HG02943 (cell line): ENCODE measurements around the gene CAGE1.
"Not testable (repeated sequence)": the region's sequence is repeated elsewhere in the genome, so short reads cannot be mapped to it uniquely, and the experiment has no call there.

Source experiments
- ATAC-seq: cut with Tn5 transposase; IDR thresholded peaks from one replicate; pipeline ENCODE4 v1.9.1; 2021; ENCODE audit warnings: mild to moderate bottlenecking, low read depth, moderate library complexity; ENCODE audit not compliant: unreplicated experiment

CAGE1 gene

GRCh38 chr6:7411328-7411727 lies 21.8 kb upstream of the CAGE1 start:
- ATAC-seq, result no peak

- no peak for ATAC-seq
Measured at GRCh38 chr6:7410851-7411250, 21.3 kb upstream of the CAGE1 start.

- ATAC-seq, result no peak
Measured at GRCh38 chr6:7409740-7410139, 20.2 kb upstream of the CAGE1 start.

- ATAC-seq, result no peak
Measured at GRCh38 chr6:7406743-7407142, 17.2 kb upstream of the CAGE1 start.

GRCh38 chr6:7404546-7404945 lies 15.0 kb upstream of the CAGE1 start:
- ATAC-seq, result no peak

- ATAC-seq, result no peak
Measured at GRCh38 chr6:7402716-7403115, 13.2 kb upstream of the CAGE1 start.

GRCh38 chr6:7401075-7401474 lies 11.5 kb upstream of the CAGE1 start:
- no peak for ATAC-seq

- no peak for ATAC-seq
Measured at GRCh38 chr6:7392402-7392801, 2.9 kb upstream of the CAGE1 start.

- ATAC-seq, result no peak
Measured at GRCh38 chr6:7391151-7391550, 1.6 kb upstream of the CAGE1 start.

- ATAC-seq, result peak; percentile 3
Measured at GRCh38 chr6:7390226-7390878, 810 bp upstream of the CAGE1 start.

- no peak for ATAC-seq
Measured at GRCh38 chr6:7389162-7389450, 436 bp downstream of the CAGE1 start.

GRCh38 chr6:7381092-7381491 lies 8.4 kb downstream of the CAGE1 start:
- no peak for ATAC-seq

GRCh38 chr6:7378740-7379139 lies 10.8 kb downstream of the CAGE1 start:
- no peak for ATAC-seq

GRCh38 chr6:7377961-7378360 lies 11.6 kb downstream of the CAGE1 start:
- ATAC-seq, result no peak

- no peak for ATAC-seq
Measured at GRCh38 chr6:7373739-7374138, 15.8 kb downstream of the CAGE1 start.

GRCh38 chr6:7367408-7367807 lies 22.1 kb downstream of the CAGE1 start:
- no peak for ATAC-seq

GRCh38 chr6:7351916-7352315 lies 37.6 kb downstream of the CAGE1 start:
- not testable (repeated sequence) for ATAC-seq

GRCh38 chr6:7350591-7350990 lies 39.0 kb downstream of the CAGE1 start:
- ATAC-seq, result not testable (repeated sequence)

GRCh38 chr6:7347551-7347997 lies 42.0 kb downstream of the CAGE1 start:
- ATAC-seq, result not testable (repeated sequence)

- not testable (repeated sequence) for ATAC-seq
Measured at GRCh38 chr6:7344773-7345450, 44.6 kb downstream of the CAGE1 start.

GRCh38 chr6:7343546-7344475 lies 45.7 kb downstream of the CAGE1 start:
- no peak for ATAC-seq
